GM19467 (cell line): ENCODE data around the gene CDR2.
A peak's percentile ranks its signal among the peaks of the same experiment; 100 is the strongest.
"Not testable (repeated sequence)": the region's sequence is repeated elsewhere in the genome, so short reads cannot be mapped to it uniquely, and the experiment has no call there.

ENCODE experiments used
- ATAC-seq: cut with Tn5 transposase; IDR thresholded peaks from one replicate; pipeline ENCODE4 v1.9.1; 2021; ENCODE audit warnings: mild to moderate bottlenecking, moderate library complexity; ENCODE audit not compliant: unreplicated experiment

The CDR2 gene

GRCh38 chr16:22311520-22311919 is 62.9 kb downstream of the CDR2 start:
- no peak for ATAC-seq

- ATAC-seq, result no peak
These were observed 65.4 kb downstream of the CDR2 start for GRCh38 chr16:22308824-22309520.

GRCh38 chr16:22307838-22308237 is 66.6 kb downstream of the CDR2 start:
- ATAC-seq, result no peak

- ATAC-seq, result no peak
These were observed 67.6 kb downstream of the CDR2 start for GRCh38 chr16:22306788-22307187.

- ATAC-seq, result no peak
These were observed 70.0 kb downstream of the CDR2 start for GRCh38 chr16:22304411-22304810.

- ATAC-seq, result no peak
These were observed 71.5 kb downstream of the CDR2 start for GRCh38 chr16:22302776-22303363.

- not testable (repeated sequence) for ATAC-seq
These were observed 73.0 kb downstream of the CDR2 start for GRCh38 chr16:22301423-22301822.

- no peak for ATAC-seq
These were observed 73.9 kb downstream of the CDR2 start for GRCh38 chr16:22300427-22301071.

- no peak for ATAC-seq
These were observed 75.4 kb downstream of the CDR2 start for GRCh38 chr16:22299036-22299435.

GRCh38 chr16:22297871-22298733 is 76.3 kb downstream of the CDR2 start:
- peak; percentile 31 for ATAC-seq

- ATAC-seq, result peak; percentile 81
These were observed 77.1 kb downstream of the CDR2 start, which contains the start of gene POLR3E for GRCh38 chr16:22297114-22297870. TSS of gene POLR3E (plus strand) at chr16:22297409. CDS start at chr16:22302969, 5,560 bp downstream.

- no peak for ATAC-seq
These were observed 78.0 kb downstream of the CDR2 start for GRCh38 chr16:22296225-22297113.
